Erythroblast (primary cell): ENCODE measurements around the gene THRA.

Experiments used
- GATA1 ChIP-seq: IDR thresholded peaks from 2 replicates; pipeline ENCODE4 v1.6.1; 2011; ENCODE audit warnings: low read depth, mild to moderate bottlenecking, control low read depth, low read length, moderate library complexity
- POLR2A ChIP-seq: IDR thresholded peaks from 2 replicates; pipeline ENCODE4 v1.6.1; 2011; ENCODE audit warnings: mild to moderate bottlenecking, low read length

DNA sequence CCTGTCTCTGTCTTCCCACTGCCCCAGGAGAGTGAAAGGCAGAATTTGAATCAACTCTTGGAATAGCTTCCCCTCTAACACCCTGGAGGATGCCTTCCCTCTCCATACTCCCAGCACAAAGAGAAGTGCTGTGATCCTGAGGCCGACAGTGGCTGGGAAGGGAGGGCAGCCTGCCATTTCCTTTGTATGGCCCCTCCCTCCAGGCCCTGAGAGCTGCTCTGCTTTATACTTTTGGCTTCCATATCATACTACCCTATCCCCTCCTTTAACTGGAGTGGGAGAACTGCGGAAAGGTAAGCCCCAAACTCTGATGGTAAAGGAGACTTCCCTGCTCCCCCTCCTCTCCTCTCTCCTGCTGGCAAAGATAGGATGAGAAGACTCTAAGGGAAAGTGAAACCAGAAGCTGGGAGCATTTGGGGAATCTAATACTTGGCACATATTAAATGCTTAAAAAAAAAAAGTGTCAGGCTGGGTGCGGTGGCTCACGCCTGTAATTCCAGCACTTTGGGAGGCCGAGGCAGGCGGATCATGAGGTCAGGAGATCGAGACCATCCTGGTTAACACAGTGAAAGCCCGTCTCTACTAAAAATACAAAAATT is 4.5 kb upstream of the THRA start:
- TF ChIP-seq POLR2A (no peak), GATA1 (no peak)
